T47D (cell line): Measurements from ENCODE around the gene CBX8.
A peak's percentile ranks its signal among the peaks of the same experiment; 100 is the strongest.

Experiments used
- DNase-seq, 2 experiments: peaks; one replicate each; pipeline versions ENCODE4 v3.0.0 to v3.0.0-alpha.2; 2011 to 2012; ENCODE audit warnings: low read depth in 1 of 2, low spot score in 1 of 2
- JUND ChIP-seq: IDR thresholded peaks from 2 replicates; pipeline ENCODE4 v1.6.1; 2012; ENCODE audit warnings: low read depth
- in situ Hi-C: cut with HindIII; loops from 2 replicates; pipeline ENCODE4 v1.10.0; 2016; ENCODE audit warnings: low sequenced_read_pairs, low pct_unique_long_range_greater_than_20kb

The CBX8 gene

DNA sequence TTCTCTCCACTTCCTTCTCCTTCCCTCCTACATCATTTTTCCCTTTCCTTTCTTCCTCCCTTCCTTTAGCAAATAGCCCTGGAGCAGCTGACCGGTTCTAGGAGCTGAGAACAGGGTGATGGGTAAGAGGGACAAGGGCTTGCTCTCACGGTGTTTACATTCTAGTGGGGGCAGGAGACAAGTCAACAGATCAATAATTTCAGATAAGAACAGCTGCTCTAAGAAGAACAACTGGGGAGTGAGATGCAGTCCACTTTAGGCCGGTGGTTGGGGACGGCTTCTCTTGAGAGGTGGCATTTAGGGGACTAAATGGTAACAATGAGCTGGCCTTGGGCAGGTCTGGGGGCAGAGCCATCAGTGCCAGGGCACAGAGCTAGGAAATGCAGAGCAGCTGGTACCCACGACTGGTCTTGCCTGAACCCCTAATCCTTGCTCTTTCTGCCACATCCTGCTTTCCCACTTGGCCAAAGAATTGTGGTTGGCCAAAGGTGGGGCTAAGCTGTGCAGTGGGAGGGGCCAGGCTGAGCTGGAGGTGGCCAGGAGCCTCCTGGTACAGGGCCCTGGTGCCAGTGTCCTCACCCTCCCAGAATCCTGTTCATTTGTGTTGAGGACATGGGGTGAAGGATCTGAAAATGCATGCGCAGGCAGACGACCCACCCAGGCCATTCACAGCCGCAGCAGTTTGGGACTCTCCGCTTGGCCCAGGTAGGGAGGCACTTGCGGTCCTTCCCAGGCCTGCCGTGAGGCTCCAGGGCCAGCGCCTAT is 24.6 kb upstream of the CBX8 start:
- DNase-seq = peak in 1 of 2 experiments; percentile 47
- in situ Hi-C loops = no loop called here
- no peak for TF ChIP-seq JUND

- DNase-seq = no peak
- no peak for TF ChIP-seq JUND
- in situ Hi-C loops = no loop called here
Observed at GRCh38 chr17:79820959-79821330, 24.1 kb upstream of the CBX8 start.

DNA sequence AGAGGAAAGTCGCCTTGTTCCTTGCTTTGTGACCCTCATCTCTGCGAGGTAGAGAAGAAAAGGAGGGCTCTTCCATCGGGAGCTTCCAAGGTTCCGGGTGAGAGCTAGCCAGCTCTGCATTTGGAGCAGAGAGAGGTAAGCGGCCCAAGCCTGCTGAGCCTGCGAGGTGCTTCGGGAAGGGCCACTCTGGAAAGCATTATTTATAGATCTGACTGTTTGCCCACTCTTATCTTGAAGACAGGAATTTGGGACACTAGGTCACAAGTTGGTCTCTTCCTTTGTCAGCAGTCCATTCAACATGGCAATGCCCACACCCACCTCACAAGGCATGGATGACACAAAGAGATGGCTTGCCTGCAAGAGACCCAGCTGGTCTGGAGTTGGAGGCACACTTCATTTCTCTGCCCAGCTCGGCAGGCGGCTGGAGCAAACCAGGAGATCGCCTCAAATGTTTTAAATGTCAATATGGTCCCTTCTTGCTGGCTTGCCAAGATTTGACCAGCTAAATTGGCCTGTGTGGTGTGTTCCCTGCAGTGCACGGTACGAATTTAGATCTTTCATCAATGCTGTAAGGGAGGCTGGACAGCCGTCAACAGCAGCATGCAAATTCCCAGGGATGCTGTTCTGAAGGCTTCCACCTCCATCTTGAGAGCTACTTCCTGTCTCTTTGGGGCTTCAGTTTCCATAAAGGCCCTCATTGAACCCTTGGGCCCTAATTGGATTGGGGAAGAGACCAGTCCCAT is 22.8 kb upstream of the CBX8 start:
- DNase-seq = no peak
- in situ Hi-C loops = no loop called here
- TF ChIP-seq JUND = no peak

DNA sequence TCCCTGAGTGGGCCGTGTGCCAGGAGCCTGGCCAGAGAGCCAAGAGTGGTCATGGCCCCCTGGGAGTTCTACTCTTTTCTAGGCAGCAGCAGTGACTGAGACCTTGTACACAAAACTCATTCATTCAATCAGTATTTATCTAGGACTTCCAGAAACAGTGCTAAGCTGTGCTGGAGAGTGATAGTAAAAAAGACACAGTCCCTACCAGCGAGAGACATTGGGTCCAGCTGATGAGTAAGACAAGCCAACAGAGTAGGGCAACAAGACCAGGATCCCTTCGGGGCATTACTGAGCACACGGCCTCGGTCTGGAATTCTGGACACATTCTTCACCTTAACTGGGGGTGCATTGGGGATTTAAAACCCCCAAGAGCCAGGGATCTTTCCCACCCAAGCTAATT is 22.2 kb upstream of the CBX8 start:
- DNase-seq = peak in 1 of 2 experiments; percentile 50
- no peak for TF ChIP-seq JUND
- in situ Hi-C loops = no loop called here

DNA sequence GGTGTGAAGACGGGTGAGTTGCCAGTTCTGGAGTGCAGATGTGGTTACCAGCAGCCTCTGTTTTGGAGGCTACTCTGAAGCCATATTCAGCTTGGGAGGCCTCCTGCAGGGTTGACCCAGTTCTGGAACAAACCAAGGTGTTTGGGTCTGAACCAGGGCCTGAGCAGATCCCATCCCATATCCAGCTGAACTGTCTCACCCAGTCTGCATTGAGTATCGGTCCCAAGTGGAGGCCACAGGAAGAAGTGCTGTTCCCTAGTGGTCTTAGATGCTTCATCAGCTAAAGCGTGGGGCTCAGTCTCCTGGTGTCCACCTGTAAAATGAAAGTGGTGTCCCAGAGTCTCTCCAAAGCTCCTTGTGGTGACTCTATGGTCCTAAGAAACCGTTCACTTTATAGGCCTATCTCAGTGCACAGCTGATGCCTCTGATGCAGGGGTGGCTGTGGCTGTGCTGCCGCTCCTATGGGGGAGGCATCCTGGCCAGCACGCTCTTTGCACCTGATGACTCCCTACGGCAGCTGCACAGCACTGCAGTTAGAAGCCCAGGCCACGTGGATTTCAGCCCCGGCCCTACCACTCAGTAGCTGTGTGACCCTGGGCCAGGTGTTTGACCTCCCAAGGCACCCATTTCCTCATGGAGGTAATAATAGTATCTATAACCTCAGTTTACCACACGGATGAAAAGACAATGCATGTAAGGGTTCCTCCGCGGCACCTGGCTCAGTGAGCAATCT is 21.3 kb upstream of the CBX8 start:
- in situ Hi-C loops = no loop called here
- no peak for DNase-seq
- no peak for TF ChIP-seq JUND

DNA sequence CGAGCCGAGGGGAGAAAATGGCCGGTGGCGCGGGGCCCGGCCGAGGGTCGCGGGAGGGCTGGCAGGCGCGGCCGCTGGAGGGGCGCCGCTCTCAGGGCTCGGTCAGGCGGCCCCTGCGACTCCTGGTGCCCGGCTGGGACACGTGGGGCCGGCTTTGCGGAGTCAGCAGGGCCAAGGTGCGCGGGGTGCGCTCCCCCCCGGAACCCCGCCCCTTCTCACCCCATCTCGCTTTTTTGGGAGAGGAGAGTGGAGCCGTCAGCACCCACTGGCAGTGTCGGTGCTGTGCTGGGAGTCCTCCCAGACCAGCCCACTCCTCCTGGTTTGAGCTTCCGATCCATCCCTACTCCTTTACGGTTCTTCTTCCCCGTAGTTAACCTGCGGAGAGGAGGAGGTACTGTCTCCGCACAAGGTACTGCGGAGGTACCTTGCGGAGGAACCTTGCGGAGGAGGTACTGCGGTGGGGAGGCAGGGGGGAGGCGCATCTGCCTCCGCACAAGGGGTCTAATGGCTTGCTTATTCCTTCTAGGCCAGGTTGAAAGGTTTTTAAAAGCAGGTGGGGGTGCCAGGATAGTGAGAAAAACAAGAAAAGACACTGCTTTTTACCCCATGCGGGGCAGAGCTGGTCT is 19.1 kb upstream of the CBX8 start:
- in situ Hi-C loops = no loop called here
- no peak for DNase-seq
- no peak for TF ChIP-seq JUND

DNA sequence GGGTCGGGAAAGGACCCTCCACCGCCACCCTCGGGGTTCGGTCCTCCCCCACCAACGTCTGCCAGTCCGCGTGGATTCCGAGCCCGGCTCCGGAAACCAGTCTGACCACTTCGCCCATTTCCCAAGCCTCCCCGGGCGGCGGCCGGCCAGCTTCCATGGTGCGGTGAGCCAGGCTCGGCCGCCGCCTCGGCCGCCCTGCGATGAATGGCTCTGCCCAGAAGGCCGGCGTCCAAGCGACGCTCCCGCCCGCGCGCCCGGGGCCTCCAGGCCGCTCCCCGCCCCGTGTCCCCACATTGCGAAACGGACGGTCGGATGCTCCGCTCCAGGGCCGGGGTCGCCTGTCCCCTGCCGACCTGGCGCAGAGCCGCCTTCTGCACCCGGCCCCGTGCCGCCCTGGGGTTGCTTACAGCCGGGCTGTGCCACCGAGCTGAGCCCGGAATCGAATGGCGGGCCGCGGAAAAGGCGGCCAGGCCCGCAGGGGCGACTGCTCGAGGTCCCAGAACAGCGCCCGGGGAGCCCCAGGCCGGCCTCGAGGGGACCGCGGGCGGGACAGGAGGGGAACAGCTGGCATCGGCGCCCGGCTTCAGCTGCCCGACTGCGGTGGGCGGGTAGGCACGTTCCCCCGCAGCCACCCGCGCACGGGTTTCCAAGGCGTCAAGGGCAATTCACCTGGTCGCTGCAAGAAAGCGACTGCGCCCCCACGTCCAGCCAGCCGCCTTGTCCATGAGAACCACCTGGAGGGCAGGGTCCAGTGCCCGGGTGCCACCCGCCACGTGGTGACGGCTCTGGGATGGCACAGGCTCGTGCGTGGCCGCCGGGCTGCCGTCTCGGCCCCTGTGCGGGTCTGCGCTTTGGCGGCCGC is 18.3 kb upstream of the CBX8 start:
- no peak for TF ChIP-seq JUND
- in situ Hi-C loops = no loop called here
- DNase-seq = peak; percentile 89 to 91

DNA sequence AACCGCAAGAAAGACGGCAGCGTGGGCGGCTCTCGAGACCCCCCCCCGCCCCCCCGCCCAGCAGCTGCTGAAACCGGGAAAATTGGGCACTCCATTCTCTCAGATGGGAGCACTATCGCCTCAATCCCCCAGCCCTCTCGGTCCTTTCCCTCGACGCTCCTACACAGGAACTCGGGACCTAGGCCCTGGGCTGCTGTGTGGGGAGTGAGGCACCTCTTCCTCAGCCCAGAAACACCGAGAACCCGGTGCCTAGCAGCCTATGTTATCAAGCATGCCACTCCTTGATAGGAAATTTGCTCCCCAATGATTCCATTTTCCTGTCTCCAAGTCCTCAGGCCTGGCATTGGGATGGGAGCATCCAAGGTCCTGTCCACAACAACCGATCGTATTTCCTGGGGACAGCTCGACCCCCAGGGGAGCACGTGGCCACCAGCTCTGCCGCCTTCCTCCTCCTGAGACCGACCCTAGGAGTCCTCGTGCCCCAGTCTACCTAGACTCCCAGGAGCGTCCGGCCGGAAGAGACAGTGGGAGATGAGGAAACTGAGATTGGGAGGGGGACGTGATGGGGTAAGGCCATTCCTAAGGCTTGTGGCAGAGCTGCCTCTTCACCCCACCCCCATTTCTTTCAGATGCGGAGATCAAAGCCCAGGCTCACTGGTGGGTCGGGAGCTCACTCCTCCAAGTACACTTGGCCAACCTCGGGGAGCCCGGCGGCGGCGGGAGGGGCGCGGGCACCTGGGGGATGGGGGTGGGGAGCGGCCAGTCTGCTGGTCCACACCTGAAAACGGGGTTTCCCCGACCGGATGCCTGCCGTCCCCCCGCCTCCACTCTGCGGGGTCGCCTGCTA is 17.5 kb upstream of the CBX8 start:
- TF ChIP-seq JUND = no peak
- no peak for DNase-seq
- in situ Hi-C loops = no loop called here

DNA sequence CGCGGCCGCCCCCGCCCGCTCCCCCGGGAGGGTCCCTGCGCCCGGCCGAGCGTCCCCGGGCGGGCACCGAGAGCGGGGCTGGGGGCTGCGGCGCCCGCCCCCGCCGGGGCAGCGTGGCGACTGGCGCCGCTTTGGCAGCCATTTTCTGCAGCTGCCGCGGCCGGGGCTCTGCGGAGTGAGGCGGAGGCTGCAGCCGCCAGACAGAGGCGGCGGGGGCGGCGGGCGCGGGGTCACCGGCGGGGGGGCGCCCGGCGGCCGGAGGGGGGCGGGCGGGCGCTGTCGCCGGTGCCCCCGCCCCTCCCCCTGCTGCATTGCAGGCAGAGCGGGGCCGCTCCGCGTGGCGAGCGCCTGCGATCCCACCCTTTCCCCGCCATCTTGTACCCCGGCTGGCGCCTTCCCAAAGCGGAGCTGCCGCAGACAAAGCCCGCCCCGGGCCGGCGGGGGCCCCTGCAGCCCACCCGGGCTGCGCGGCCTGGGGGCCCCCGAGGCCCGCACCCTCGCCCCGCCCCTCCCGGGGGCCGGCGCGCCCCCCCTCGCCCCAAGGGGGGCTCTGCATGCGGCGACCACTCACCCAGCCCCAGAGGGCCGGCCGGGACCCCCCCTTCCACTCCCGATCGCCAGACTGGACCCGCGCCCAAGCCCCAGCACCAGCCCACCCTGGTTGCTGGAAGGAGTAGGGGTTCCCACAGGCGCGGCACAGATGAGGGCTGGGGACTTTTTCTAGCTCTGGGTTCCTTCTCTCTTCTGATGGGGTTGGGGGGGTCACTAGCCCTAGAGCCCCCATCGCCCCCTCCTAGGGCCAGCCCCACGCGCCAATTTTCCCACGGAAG is 16.6 kb upstream of the CBX8 start:
- DNase-seq = no peak
- in situ Hi-C loops = no loop called here
- no peak for TF ChIP-seq JUND
